ENCODE measurements around the gene KCNN3.
A peak's percentile ranks its signal among the peaks of the same experiment; 100 is the strongest.
"Not testable (repeated sequence)": the region's sequence is repeated elsewhere in the genome, so short reads cannot be mapped to it uniquely, and the experiment has no call there.

KCNN3 gene

DNA sequence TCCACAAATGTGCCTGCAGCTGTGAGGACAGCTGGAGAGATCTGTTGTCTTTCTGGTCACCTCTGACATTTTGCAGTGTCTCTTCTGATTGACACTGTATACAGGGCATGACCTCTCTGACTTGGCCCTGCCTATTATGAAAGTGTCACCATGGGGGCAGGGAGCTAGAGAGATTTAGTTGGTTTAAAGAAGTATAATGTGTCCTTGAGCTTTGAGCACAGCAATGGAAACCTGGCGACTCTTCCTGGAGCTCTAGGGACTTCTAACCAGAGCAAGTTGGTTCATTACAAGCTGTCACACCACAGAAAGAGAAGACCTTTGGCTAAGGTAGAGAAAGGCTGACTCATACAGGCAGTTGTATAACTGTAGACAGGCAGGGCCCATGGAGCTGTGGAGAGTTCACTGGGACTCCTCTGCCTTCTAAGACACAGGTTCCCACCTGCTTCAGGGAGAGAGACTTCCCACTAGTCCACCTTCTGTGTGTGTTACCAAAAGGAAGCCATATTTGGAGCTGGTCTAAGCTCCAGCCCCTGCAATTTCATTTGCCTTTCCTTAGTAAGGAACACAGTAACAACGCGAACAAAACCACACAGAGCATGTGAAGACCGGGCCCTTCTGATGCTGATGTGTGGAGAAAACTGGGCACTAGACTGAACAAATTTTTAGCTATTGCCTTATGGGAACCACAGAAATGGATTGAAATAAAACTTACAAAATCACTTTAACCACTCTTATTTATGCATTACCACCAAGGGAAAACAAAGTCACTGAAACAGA lies 171.6 kb downstream of the KCNN3 start:
- no peak for DNase-seq (ENCODE audit: low read depth)

DNA sequence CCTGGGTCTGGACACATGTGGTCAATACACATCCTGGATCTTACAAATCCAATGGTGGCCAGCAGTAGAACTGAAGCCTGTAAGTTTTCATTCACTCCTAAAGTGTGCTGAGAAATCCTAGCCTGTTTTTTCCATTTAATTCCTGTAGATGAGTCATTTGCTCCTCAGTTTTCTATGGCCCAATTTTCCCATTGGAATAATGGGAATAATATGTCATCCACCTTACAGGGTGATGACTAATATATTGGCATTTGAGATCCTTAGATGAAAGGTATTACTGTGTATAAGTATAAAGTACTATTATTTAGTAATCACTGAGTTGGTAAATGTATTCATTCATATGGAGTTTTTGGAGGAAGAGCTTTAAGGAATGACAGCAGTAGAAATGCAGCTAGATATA lies 172.4 kb downstream of the KCNN3 start:
- DNase-seq (ENCODE audit: low read depth) = no peak

DNA sequence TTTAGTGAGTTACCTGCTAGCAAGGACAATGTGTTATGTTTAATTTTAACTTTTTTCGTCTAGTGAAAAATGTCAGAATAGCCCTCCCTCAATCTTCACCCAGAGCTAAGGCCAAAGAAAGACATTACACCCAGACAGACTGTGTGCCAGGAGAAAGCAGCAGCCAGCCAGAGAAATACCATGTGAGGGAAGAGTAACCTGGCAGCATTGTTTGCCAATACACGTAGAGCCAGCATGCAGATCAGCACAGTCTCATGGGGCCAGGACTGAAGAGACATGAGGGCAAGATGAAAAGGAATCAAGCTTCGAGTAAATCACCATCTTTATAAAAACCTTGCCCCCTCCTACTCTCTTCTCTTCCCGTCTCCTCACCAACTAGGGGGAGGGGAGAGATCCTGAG lies 173.6 kb downstream of the KCNN3 start:
- DNase-seq (ENCODE audit: low read depth) = no peak

DNA sequence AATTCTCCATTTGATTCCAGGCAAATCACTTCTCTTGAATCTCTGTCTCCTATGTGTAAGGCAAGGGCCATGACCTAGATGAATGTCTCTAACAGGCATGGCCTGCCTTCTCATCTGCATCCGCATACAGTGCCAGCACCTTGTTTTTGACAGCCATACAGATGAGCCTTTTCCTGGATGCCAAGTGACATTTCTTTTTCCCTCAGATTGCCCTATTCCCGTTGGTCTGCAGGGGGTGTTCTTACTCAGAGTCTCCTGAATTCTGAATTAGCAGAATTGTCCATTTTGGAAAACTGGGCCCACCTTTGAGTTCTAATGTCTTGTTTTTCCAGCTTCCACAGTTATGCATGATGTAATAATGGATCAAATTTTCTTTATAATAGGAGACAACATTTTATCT lies 174.1 kb downstream of the KCNN3 start:
- DNase-seq (ENCODE audit: low read depth) = no peak

DNA sequence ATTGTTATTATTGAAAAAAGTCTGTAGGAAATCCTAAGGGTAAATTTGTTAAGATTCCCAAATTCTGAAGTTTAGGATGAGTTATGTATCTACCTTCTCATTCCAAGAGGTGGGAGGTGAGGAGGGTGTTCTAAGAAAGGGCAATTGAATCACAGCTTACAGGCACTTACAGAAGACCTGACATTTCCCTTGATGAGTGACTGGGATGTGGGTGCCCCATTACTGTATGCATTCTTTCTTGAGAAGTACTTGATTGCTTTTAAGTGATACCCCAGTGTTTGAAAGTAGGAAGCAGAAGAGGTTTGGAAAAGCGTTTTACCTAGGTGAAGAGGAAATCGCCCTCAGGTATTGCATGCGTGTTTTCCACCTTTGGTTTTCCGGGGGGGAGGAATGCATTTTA lies 175.1 kb downstream of the KCNN3 start:
- no peak for DNase-seq (ENCODE audit: low read depth)

DNA sequence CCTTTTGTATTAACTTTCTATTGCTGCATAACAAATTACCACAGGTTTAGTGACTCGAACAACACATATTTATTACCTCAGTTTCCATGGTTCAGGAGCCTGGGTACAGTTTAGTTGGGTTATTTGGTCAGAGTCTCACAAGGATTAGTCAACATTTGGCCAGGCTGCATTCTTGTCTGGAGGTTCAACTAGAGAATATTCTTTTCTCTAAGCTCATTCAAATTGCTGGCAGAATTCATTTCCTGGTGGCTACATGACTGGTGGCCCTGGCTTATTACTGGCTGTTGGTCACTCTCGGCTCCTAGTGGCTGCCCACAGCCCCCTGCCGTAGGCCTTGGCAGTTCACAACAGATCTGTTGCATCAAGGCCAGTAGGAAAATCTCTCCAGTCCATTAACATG lies 181.0 kb downstream of the KCNN3 start:
- DNase-seq (ENCODE audit: low read depth) = no peak

DNA sequence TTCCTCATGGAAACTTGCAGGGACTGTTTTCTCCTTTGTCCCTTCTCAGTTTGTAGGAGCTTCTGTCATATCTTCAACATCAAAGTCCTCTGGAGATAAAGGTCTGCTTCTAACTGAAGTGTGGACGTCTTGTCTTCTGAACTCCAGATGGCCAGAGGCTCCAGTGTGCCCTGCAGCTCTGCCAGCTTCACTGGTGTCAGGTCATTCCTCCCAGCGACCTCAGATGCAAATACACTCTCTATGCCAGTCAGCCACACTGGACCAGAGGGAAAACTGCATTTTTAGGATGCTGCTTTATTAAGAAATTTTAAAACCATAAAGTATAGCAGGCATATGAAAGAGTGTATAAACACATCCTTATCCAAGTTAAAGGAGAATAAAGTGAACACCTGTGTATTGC lies 183.6 kb downstream of the KCNN3 start:
- DNase-seq (ENCODE audit: low read depth) = no peak

DNA sequence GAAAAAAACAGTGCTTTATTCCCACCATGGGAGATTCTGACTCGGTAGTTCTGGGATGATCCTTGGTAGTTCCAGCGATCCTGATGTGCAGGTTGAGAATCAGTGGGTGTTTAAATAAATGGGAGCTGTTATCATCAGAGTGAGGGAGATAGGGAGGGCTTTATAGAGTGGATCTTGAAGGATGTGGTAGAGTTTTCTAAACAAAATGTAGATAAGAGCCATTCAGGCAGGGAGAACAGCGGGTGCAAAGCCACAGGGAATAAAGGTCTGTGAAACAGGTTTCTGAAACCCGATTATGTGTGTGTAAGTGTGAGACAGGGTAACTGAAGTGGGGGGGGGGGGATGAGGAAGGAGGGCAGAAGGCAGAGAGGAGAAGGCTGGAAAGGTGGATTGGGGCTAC lies 186.3 kb downstream of the KCNN3 start:
- DNase-seq (ENCODE audit: low read depth) = no peak

DNA sequence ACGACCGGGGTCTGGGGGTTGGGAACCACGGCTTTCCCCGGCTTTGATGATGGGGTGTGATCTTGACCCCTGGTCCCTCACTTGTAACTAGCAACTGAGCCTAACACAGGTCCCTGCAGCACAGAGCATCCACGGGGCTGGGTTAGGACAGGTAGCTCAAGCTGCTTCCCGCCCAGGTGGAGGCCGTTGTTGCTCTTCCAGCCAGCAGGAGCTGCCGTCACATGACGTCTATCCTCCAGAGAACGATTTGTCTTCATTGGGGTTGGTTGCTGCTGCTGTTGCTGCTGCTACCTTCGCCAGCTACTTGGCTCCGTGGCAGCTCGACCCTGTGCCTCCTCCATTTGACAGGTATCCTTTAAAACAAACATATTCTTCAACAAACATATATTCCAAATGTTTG lies 187.8 kb downstream of the KCNN3 start:
- no peak for DNase-seq (ENCODE audit: low read depth)

DNA sequence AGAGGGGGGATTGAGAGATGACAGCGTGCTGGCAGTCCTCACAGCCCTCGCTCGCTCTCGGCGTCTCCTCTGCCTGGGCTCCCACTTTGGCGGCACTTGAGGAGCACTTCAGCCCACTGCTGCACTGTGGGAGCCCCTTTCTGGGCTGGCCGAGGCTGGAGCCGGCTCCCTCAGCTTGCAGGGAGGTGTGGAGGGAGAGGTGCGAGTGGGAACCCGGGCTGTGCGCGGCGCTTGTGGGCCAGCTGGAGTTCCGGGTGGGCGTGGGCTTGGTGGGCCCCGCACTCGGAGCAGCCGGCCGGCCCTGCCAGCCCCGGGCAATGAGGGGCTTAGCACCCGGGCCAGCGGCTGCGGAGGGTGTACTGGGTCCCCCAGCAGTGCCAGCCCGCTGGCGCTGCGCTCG lies 192.2 kb downstream of the KCNN3 start:
- not testable (repeated sequence) for DNase-seq (ENCODE audit: low read depth)

DNA sequence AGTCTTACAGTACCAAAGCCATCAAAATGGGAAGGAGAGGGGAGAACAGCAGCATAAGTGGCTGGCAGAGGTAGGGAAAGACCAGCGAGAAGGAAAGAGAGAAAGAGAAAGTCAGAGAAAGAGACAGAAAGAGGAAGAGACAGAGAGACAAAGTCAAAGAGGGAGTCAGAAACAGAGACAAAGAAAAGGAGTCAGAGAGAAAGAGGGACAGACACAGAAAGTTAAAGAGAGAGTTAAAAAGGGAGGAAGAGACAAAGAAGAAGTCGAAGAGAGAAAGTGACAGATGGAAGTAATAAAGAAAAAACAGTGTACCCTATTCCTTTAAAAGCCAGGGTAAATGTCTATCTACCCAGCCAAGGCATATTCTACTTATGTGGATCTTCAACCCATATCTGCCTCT lies 193.2 kb downstream of the KCNN3 start:
- not testable (repeated sequence) for DNase-seq (ENCODE audit: low read depth)

DNA sequence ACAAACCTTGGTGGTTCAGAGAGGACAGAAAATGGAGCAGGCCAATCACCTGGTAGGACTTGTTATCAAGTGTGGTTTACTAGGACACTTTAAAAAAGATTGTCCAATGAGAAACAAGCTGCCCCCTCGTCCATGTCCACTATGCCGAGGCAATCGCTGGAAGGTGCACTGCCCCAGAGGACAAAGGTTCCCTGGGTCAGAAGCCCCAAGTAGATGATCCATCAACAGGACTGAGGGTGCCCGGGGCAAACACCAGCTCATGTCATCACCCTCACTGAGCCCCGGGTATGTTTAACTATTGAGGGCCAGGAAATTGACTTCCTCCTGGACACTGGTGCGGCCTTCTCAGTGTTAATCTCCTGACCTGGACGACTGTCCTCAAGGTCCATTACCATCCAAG lies 195.6 kb downstream of the KCNN3 start:
- DNase-seq (ENCODE audit: low read depth) = not testable (repeated sequence)

DNA sequence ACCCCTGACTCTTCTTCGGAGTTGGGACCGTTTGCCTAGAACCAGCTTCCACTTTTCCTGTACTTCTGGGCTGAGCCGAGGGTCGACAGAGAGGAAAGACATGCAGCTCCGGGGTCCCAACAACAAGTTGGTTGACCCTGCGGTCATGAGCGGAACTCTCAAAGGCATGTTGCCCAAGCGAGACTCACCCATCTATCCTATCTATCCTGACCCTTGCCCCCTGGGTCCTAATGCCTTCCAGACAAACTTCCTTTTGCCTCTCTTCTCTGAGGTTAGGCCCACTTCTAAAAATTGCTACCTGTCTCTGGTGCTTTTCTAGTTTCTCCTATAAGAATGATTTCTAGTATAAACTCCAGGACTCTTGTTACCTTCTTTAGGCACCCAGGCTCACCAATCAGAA lies 197.8 kb downstream of the KCNN3 start:
- DNase-seq (ENCODE audit: low read depth) = not testable (repeated sequence)

DNA sequence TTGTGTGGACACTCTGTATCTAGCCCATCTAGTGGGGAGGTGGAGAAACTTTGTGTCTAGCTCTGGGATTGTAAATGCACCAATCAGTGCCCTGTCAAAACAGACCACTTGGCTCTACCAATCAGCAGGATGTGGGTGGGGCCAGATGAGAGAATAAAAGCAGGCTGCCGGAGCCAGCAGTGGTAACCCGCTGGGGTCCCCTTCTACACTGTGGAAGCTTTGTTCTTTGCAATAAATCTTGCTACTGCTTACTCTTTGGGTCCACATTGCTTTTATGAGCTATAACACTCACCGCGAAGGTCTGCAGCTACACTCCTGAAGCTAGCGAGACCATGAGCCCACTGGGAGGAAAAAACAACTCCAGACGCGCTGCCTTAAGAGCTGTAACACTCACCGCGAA lies 198.7 kb downstream of the KCNN3 start:
- DNase-seq (ENCODE audit: low read depth) = not testable (repeated sequence)

DNA sequence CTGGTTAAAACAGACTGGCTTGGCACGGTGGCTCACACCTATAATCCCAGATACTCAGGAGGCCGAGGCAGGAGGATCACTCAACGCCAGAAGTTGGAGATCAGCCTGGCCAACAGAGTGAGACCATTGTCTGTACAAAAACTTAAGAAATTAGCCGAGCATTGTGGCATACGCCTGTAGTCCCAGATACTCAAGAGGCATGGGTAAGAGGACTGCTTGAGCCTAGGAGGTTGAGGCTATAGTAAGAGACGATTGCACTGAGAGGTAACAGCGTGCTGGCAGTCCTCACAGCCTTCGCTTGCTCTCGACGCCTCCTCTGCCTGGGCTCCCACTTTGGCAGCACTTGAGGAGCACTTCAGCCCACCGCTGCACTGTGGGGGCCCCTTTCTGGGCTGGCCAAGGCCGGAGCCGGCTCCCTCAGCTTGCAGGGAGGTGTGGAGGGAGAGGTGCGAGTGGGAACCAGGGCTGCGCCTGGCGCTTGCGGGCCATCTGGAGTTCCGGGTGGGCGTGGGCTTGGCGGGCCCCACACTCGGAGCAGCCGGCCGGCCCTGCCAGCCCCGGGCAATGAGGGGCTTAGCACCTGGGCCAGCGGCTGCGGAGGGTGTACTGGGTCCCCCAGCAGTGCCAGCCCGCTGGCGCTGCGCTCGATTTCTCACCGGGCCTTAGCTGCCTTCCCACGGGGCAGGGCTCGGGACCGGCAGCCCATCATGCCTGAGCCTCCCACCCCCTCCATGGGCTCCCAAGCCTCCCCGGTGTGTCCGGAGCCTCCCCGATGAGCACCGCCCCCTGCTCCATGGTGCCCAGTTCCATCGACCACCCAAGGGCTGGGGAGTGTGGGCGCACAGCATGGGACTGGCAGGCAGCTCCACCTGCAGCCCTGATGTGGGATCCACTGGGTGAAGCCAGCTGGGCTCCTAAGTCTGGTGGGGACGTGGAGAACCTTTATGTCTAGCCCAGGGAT lies 199.5 kb downstream of the KCNN3 start:
- DNase-seq (ENCODE audit: low read depth) = not testable (repeated sequence)

DNA sequence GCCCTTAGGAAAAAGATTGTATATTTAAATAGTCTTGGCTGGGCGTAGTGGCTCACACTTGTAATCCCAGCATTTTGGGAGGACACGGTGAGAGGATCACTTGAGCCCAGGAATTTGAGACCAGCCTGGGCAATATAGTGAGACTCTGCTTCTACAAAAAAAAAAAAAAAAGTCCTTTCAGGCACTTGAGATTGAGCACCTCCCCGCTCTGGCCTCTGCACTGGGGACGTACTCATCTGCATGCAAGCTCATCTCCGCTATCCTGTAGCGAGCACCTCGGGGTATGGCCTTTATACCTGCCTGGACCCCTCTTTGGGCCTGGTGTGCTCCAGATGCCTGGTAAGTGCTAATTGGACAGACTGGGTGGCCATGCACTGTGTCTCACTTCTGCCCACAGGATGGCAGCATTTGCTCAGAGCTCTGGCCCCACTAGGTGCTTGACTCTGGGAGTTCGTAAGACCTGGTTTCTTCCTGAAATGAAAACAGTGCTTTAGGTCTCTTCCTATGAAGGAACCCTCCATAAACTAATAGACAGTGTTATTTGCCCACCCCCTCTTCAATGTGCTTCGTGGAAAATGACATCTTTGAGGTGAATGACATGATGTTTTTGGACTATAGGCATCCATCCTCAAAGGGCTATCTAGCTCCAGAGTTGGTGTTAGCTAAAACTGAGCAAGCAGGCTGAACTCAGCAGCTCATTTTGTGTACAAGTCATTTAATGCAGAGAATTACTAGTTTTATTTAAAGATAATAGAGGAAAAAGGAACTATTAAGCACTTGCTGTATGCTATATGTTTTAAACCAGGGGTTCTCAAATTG lies 200.4 kb downstream of the KCNN3 start:
- DNase-seq (ENCODE audit: low read depth) = peak; percentile 18

DNA sequence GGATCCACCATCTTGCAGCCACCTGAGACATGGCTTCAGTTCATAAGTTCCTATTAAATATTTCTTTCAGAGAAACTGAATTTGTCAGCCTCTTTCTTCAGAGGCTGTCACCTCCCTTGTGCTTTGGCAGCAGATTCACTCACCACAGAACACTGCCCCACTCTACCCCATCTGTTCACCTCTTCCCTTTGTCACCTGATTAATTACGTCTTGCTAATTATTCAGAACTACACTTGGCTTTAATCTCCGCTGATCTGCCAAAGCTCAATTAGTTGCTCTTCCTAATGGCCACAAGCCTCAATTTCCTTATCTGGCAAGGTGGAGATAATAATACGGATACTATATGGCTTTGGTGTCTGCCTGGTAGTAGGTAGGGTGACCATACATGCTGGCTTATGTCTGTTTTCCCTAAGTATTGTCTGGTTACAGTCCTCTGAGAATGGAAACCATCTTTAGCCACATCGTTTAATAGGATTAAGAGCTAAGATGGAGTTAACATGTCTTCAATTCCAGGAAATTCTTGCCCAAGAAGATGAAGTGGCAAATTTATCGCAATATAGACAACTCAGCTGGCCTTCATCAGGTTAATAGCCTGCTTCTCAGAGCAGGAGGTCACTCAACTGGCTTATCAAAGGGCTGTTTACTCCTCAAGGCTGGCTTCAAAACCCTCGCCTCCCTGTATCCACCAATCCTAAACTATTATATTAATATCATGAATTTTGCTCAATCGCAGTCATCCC lies 203.9 kb downstream of the KCNN3 start:
- DNase-seq (ENCODE audit: low read depth) = no peak

DNA sequence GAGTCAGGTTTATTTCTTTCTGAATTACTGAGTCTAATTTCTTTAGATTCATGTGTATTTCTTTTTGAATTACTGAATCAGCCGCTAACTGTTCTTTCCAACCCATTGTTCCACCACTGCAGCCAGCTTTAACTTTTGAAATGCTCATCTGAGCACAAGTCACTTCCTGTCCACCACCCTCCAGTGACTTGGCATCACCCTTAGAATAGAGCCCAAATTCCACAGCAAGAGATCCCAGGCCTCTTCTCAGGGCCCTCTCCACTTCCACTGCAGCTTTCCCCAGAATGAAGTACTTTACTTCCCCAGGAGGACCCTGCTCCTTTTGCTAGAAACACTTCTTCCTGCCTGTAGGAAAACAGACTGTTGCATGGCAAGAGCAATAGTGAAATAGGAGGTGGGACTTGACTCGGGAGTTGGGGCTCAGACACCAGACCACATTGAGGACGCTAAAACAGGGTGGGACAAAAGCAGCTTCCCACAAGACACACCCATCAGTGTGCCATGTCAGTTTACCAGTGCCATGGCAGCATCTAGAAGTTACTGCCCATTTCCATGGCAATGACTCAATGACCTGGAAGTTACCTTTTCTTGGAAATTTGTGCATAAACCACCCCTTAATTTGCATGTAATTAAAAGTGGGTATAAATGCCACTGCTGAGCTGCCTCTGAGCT lies 205.6 kb downstream of the KCNN3 start:
- no peak for DNase-seq (ENCODE audit: low read depth)

DNA sequence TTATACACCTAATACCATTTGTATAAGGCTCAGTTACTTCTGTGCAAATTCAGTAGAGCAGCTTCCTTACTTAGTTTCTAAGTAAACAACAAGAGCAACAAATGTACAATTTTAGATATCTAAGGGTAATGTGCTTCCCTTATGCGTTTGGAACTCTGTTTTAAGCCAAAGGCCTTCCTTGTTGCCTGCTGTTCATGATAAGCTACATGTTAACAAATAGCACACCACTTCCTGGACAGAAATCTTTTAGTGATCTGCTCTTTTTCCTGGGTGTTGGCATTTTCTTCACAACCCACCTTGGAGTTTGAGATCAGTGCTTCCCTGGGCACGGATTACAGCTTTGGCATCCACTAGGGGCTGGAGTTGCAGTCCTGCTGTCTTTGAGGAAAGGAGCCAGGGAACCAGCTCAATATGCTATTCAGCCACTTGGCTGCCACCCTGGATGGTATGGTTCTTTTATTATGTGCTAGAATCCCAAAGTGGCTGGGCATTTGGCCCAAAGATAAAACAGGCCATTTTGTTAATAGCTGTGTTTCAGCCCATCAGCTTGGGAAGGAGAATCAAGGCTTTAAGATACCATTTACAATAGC lies 206.5 kb downstream of the KCNN3 start:
- no peak for DNase-seq (ENCODE audit: low read depth)

DNA sequence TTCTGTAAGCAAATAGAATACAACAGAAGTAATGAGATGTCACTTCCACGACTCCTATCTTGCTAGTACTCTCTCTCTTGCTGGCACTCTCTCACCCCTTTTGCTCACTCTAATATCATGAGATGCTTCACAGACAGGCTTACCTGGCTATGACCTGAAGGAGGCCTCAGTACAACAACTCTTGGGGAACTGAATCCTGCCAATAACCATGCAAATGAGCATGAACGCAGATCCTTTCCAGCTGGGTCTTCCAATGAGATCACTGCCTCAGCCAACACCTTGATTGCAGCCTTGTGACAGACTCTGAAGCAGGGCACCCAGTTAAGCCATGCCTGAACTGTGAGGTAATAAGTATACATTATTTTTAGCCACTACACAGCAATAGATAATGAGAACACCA lies 209.0 kb downstream of the KCNN3 start:
- no peak for DNase-seq (ENCODE audit: low read depth)
